SK-N-SH treated with all-trans-retinoic acid at 6 μM for 48 hours (cell line): Measurements from ENCODE around the gene ARHGAP24.

Source experiments
- ATAC-seq: fragments of 200-7000 bp; cut with Tn5 transposase; 3 replicates; pipeline ENCODE4 v1.9.1; 2020; ENCODE audit warnings: mild to moderate bottlenecking, moderate library complexity
- ARNTL ChIP-seq: fragments of 450-650 bp; formaldehyde crosslinking; IDR thresholded peaks from 2 replicates; pipeline ENCODE4 v1.5.0; 2020; ENCODE audit warnings: low read depth, mild to moderate bottlenecking, moderate library complexity, borderline replicate concordance
- BACH2 ChIP-seq: fragments of 250-450 bp; sonication (Bioruptor Pico); IDR thresholded peaks from 2 replicates; pipeline ENCODE4 v1.9.0; 2021; ENCODE audit warnings: mild to moderate bottlenecking, borderline replicate concordance
- CREB5 ChIP-seq: fragments of 250-450 bp; sonication (Bioruptor Pico); IDR thresholded peaks from 2 replicates; pipeline ENCODE4 v1.5.1; 2020; ENCODE audit warnings: low read depth, mild to moderate bottlenecking, moderate library complexity
- CSDC2 ChIP-seq: fragments of 250-450 bp; sonication (Bioruptor Pico); IDR thresholded peaks from 2 replicates; pipeline ENCODE4 v1.5.0; 2020; ENCODE audit warnings: mild to moderate bottlenecking, moderate library complexity
- ESRRG ChIP-seq: fragments of 250-450 bp; sonication (Bioruptor Pico); IDR thresholded peaks from 2 replicates; pipeline ENCODE4 v1.6.1; 2021; ENCODE audit warnings: mild to moderate bottlenecking
- GLIS3 ChIP-seq: fragments of 250-450 bp; sonication (Bioruptor Pico); IDR thresholded peaks from 2 replicates; pipeline ENCODE4 v1.5.0; 2020; ENCODE audit warnings: mild to moderate bottlenecking, moderate library complexity
- ISL1 ChIP-seq: fragments of 250-450 bp; sonication (Bioruptor Pico); IDR thresholded peaks from 2 replicates; pipeline ENCODE4 v2.1.2; 2022; ENCODE audit warnings: mild to moderate bottlenecking, moderate library complexity
- OSR1 ChIP-seq: fragments of 250-450 bp; sonication (Bioruptor Pico); IDR thresholded peaks from 2 replicates; pipeline ENCODE4 v1.8.0; 2022; ENCODE audit warnings: moderate library complexity, mild to moderate bottlenecking, inconsistent platforms
- PATZ1 ChIP-seq: fragments of 250-450 bp; sonication (Bioruptor Pico); IDR thresholded peaks from 2 replicates; pipeline ENCODE4 v1.8.0; 2020; ENCODE audit warnings: mild to moderate bottlenecking, moderate library complexity, borderline replicate concordance
- POU6F1 ChIP-seq: fragments of 250-450 bp; sonication (Bioruptor Pico); IDR thresholded peaks from 2 replicates; pipeline ENCODE4 v1.8.0; 2021; ENCODE audit warnings: low read depth, mild to moderate bottlenecking, moderate library complexity, borderline replicate concordance
- PPARA ChIP-seq: fragments of 250-450 bp; sonication (Bioruptor Pico); IDR thresholded peaks from 2 replicates; pipeline ENCODE4 v1.5.0; 2020; ENCODE audit warnings: mild to moderate bottlenecking, borderline replicate concordance
- RARB ChIP-seq: fragments of 250-450 bp; sonication (Bioruptor Pico); IDR thresholded peaks from 2 replicates; pipeline ENCODE4 v1.8.0; 2021; ENCODE audit warnings: mild to moderate bottlenecking, moderate library complexity
- SNAI2 ChIP-seq: fragments of 250-450 bp; sonication (Bioruptor Pico); IDR thresholded peaks from 2 replicates; pipeline ENCODE4 v1.5.0; 2020; ENCODE audit warnings: mild to moderate bottlenecking, moderate library complexity
- TCF4 ChIP-seq: fragments of 250-450 bp; sonication (Bioruptor Pico); IDR thresholded peaks from 2 replicates; pipeline ENCODE4 v1.8.0; 2021; ENCODE audit warnings: mild to moderate bottlenecking, moderate library complexity, borderline replicate concordance
- TOX ChIP-seq: fragments of 250-450 bp; sonication (Bioruptor Pico); IDR thresholded peaks from 2 replicates; pipeline ENCODE4 v1.8.0; 2021; ENCODE audit warnings: mild to moderate bottlenecking, moderate library complexity, borderline replicate concordance
- ZC3H10 ChIP-seq: fragments of 250-450 bp; sonication (Bioruptor Pico); IDR thresholded peaks from 2 replicates; pipeline ENCODE4 v1.5.1; 2021; ENCODE audit warnings: mild to moderate bottlenecking, moderate library complexity
- ZFP3 ChIP-seq: fragments of 250-450 bp; sonication (Bioruptor Pico); IDR thresholded peaks from 2 replicates; pipeline ENCODE4 v1.5.0; 2020; ENCODE audit warnings: mild to moderate bottlenecking, moderate library complexity
- ZFP30 ChIP-seq: fragments of 450-650 bp; formaldehyde crosslinking; IDR thresholded peaks from 2 replicates; pipeline ENCODE4 v1.5.0; 2022; ENCODE audit warnings: mild to moderate bottlenecking, moderate library complexity
- ZNF565 ChIP-seq: fragments of 450-650 bp; formaldehyde crosslinking; conservative IDR thresholded peaks from 2 replicates; pipeline ENCODE4 v1.5.0; 2020; ENCODE audit warnings: low read depth, mild to moderate bottlenecking, moderate library complexity
- ZNF70 ChIP-seq: fragments of 450-650 bp; formaldehyde crosslinking; IDR thresholded peaks from 2 replicates; pipeline ENCODE4 v1.5.0; 2020; ENCODE audit warnings: mild to moderate bottlenecking, moderate library complexity
- ZNF8 ChIP-seq: fragments of 450-650 bp; formaldehyde crosslinking; IDR thresholded peaks from 2 replicates; pipeline ENCODE4 v1.5.0; 2020; ENCODE audit warnings: mild to moderate bottlenecking, moderate library complexity

The ARHGAP24 gene

GRCh38 chr4:85807247-85807950 lies 332.4 kb downstream of the ARHGAP24 start:
- no peak for ATAC-seq
- TF ChIP-seq ZNF8 (CRISPR knock-in tag) = no peak
- TF ChIP-seq ZNF70 (CRISPR knock-in tag) = no peak
- TF ChIP-seq OSR1 (CRISPR knock-in tag) = no peak
- TF ChIP-seq, all 23 proteins: peak for 0

- TF ChIP-seq BACH2 (CRISPR knock-in tag) (no peak), ESRRG (no peak), SNAI2 (CRISPR knock-in tag) (no peak), TOX (no peak), ZNF565 (CRISPR knock-in tag) (no peak), OSR1 (CRISPR knock-in tag) (no peak), ISL1 (CRISPR knock-in tag) (no peak), PPARA (CRISPR knock-in tag) (no peak), ZNF8 (CRISPR knock-in tag) (no peak), TCF4 (CRISPR knock-in tag) (no peak), ARNTL (CRISPR knock-in tag) (no peak), CREB5 (CRISPR knock-in tag) (no peak), GLIS3 (CRISPR knock-in tag) (no peak), ZNF70 (CRISPR knock-in tag) (no peak), ZC3H10 (CRISPR knock-in tag) (no peak), PATZ1 (CRISPR knock-in tag) (no peak), ZFP30 (CRISPR knock-in tag) (no peak)
- no peak for ATAC-seq
These were observed 333.2 kb downstream of the ARHGAP24 start for GRCh38 chr4:85808104-85808503.

- no peak for ATAC-seq
- no peak for TF ChIP-seq PPARA (CRISPR knock-in tag)
- TF ChIP-seq SNAI2 (CRISPR knock-in tag) = no peak
- TF ChIP-seq GLIS3 (CRISPR knock-in tag) = no peak
- TF ChIP-seq ZC3H10 (CRISPR knock-in tag) = no peak
- no peak for TF ChIP-seq TOX
- no peak for TF ChIP-seq ZNF8 (CRISPR knock-in tag)
- no peak for TF ChIP-seq PATZ1 (CRISPR knock-in tag)
- no peak for TF ChIP-seq OSR1 (CRISPR knock-in tag)
- no peak for TF ChIP-seq ZNF565 (CRISPR knock-in tag)
- no peak for TF ChIP-seq CSDC2 (CRISPR knock-in tag)
- no peak for TF ChIP-seq RARB (CRISPR knock-in tag)
- TF ChIP-seq, all 23 proteins: peak for 0
These were observed 333.9 kb downstream of the ARHGAP24 start for GRCh38 chr4:85808864-85809263.

- TF ChIP-seq PATZ1 (CRISPR knock-in tag) (no peak), ZFP3 (no peak), BACH2 (CRISPR knock-in tag) (no peak), CSDC2 (CRISPR knock-in tag) (no peak), ZNF565 (CRISPR knock-in tag) (no peak), ISL1 (CRISPR knock-in tag) (no peak), TCF4 (CRISPR knock-in tag) (no peak), ZNF8 (CRISPR knock-in tag) (no peak), POU6F1 (CRISPR knock-in tag) (no peak)
- TF ChIP-seq, all 23 proteins: peak for 0
- no peak for ATAC-seq
These were observed 337.8 kb downstream of the ARHGAP24 start for GRCh38 chr4:85812776-85813175.
